Midbrain (tissue), 1 donor: ENCODE results near the gene KCNK15.
"Not testable (repeated sequence)": the region's sequence is repeated elsewhere in the genome, so short reads cannot be mapped to it uniquely, and the experiment has no call there.

Source experiments
- DNase-seq: peaks from one replicate; lab custom pipeline; 2025; lab: John Stamatoyannopoulos, UW

Gene KCNK15

DNA sequence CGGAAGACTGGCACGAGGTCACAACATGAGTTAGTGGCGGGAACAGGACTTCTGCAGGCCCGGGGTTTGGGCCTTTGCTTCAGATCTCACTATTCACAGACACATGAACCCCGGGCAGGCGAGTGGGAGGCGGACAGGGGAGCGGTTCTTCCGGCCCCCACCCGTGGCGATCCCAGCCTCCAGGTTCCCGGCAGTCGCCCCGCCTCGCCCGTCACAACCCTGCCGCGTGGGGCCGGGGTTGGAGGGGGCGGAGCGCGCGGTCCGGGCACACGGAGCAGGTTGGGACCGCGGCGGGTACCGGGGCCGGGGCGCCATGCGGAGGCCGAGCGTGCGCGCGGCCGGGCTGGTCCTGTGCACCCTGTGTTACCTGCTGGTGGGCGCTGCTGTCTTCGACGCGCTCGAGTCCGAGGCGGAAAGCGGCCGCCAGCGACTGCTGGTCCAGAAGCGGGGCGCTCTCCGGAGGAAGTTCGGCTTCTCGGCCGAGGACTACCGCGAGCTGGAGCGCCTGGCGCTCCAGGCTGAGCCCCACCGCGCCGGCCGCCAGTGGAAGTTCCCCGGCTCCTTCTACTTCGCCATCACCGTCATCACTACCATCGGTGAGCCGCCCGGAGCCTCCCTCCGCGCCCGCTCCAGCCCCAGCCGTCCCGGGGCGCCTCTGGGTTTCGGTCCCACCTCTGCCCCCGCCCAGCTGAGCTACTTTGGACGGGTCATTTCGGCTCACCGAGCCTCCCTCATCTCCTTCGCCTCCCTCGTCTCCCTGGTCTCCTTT, at the start of gene KCNK15:
Gene KCNK15 (plus strand): TSS at position 268 of the 769 bp plus-strand sequence. CDS start 46 bp downstream, at position 314.
- DNase-seq: no peak

DNA sequence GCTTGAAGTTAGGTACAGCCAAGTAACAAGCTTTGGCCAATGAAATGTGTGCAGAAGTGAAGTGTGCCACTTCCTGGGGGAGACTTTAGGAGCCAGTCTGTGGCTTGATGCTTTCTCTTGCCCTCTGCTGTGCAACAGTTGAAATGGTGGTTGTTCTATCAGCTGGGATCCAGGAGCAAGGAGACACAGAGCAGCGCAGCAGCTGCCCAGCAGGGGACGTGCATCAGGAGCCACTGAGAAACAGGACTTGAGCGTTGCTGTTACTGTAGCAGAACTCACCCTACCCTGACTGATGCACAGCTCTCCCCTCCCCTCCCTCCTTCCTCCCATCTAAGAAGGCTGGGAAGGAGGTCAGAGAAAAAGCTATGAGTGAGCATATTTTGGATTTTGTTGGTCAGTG, 49.4 kb upstream of the KCNK15 start:
- DNase-seq: no peak

DNA sequence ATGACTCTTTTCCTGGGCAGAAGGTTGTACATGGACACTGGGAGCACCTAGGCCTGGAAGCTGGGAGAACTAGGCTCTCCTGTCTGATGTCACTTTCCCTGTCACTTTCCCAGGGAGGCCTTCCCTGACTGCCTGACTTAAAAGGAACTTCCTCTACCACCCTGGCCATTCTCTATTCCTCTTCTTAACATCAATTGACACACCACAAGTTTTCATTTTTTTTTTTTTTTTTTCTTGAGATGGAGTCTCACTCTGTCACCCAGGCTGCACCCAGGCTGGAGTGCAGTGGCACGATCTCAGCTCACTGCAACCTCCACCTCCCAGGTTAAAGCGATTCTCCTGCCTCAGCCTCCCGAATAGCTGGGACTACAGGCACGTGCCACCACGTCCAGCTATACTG, 48.6 kb upstream of the KCNK15 start:
- DNase-seq: not testable (repeated sequence)

DNA sequence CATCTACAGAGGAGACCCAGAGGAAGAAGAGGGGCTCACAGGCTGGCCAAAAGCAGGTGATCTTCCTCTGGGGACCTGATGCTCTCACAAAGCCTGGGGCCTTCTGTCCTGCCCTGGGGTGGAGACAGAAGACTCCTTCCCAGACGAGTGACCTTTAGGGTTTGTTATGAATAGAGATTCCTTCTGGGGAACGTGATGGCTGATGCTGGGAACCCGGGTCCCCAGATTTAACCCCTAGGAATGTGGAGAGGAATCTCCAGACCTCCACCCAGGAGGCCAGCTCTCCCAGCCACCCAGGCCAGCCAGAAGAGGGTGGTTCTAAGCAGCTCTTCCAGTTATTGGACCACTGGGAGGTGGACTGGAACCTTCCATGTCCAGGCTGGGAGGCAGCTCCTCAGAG, 47.3 kb upstream of the KCNK15 start:
- DNase-seq: no peak

DNA sequence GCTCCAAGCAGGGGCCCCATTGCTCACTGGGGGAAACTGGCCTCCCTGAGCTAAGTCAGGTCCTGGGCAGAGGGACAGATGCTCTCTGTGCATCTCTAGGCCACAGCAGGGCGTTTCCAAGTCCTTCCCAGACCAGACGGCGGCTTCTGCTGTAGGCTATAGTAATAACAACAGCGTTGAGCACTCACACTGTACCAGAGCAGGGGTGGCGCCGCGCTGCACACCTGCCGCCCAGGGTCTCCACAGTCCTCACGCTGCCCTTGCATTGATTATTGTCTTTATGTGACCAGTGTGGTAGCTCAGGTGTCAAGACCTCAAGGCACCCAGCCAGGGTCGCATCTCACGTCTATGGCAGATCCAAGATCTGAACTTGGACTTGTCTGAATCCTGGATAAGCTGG, 45.4 kb upstream of the KCNK15 start:
- DNase-seq: no peak

DNA sequence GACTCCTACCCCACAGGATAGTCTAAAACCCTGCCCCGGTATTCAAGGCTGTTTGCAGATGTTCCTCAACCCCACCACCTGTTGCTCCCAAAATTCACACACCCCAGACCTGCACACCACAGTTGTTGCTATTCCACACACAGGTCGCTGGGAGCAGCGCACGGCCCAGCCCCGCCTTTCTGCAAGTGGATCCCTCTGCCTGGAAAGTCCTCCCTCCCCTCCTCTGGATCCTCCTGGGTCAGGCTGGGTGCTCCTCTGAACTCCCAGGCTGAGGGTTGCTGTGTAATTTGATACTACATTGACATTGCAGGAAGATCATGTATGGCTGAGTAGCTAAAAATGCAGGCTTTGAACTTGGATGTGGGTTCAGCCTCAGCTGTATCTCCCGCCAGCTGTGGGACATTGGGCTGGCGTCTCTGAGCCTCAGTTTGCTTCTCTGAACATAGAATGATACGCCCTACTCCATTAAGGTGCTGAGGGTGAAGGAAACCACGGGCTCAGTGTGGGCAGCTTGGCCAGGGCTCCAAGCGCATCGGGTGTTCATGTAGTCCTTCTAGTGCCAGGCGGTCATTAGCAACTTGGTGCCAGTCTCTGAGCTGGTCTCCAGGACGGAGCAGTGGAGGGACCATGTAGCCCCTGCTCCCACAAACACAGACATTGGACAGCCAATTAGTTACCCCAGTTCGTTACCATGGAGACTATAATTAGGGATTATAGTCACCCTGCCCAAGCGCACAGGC, 44.4 kb upstream of the KCNK15 start:
- no peak for DNase-seq

DNA sequence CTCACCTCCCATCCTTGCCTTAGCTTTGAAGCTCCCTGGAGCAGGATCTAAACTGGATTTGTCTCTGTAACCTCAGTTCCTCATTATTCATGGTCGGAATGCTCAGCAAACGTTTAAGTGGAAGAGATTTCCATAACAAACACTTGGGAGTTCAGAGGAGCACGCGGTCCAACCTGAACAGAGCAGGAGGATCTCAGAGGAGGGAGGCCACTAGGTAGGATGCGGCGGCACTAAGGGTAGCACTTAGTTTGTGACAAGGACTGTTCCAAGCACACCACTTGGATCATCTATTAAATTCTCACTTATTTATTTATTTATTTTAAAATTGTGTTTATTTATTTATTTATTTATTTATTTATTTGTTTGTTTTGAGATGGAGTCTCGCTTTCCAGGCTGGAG, 43.8 kb upstream of the KCNK15 start:
- DNase-seq: no peak

DNA sequence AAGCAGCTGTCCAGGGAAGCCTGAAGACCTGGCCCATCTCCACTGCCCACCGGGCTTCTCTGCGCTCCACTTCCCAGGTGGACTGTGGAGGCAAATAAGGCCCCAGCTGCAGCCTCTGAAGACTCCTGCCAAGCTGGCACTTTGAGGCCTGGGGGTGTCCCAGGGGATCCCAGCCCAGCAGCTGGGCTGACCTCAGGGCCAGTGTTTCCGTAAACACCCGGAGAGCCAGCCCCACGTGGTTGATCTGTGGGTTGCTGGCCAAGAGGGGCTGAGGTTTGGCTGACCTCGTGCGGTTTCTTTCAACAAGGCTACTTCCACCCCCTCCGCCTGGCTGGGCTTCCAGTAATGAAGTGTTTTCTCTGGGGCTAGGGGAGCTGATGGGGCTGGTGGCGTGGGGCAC, 42.9 kb upstream of the KCNK15 start:
- peak; percentile 92 for DNase-seq

DNA sequence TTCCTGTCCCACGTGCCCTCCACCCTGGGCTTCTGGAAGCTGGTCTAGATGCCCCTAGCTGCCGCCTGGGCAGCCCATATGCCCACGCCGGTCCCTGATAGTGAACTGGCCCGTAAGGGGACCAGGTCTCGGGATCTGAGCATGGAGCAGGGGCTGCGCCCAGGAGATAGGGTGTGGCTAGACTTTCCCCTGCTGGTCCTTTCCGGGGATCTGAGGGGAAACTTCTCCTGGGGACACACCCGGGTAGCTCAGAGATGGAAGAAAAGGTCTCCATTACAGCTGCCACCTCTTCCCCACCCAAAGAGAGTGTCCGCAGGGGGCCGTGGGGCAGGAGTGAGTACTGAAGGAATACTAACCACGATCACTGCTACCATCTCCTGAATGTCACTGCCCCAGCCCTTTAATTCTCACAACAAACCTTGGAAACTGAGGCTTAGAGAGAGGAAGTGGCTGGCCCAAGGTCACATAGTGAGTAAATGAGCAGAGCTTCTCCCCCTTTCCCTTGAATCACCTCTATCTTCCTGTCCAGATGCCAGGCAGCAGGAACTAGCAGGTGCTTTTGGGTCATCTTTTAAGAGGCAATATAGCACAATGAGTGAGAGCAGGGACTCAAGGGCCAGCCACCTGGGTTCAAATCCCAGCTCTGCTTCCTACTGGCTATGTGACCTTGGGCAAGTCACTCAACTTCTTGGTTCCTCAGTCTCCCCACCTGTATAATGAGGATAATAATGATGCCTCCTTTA, 42.3 kb upstream of the KCNK15 start:
- DNase-seq: no peak

DNA sequence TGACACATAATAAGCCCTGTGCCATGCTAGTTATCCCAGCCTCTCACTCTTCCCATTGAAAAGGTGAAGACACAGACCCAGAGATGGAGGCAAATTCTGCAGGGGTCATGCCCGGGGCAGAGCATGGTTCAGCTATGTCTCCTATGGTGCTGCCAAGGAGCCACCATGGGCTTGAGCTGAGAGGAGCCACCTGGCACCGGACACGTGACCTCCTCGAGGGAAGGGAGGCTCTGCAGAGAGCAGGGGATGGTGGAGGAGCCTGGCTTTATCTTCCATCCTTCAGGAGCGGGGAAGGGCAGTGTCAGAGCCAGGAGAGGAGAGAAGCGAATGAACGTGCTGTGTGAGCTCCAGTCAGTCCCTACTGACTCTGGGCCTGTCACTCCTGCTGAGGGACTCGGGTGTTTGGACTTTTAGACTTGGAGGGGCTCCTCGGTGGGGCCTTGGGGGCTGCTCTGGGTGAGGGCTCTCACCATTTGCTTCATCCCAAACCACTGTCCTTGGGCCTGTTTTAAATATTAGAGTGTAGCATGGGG, 41.6 kb upstream of the KCNK15 start:
- DNase-seq: no peak

DNA sequence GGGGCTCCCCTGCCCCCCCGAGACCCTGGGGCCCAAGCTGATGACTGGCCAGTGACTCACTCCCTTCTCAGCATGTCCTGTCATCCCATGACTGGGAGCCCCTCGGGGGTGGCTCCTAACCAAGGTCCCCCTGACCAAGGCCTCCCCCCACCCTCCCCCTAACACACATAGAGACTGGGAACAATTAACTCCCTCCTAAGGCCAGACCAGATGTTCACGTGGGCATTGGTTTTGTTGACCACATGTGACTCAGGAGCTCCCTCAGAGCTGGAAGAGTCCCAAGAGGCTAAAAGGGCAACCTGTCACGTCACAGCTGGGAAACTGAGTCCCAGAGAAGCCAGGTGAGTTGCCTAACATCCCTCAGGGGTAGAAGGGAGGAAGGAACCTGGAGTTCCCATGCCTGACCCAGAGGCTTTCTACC, 41.1 kb upstream of the KCNK15 start:
- no peak for DNase-seq

DNA sequence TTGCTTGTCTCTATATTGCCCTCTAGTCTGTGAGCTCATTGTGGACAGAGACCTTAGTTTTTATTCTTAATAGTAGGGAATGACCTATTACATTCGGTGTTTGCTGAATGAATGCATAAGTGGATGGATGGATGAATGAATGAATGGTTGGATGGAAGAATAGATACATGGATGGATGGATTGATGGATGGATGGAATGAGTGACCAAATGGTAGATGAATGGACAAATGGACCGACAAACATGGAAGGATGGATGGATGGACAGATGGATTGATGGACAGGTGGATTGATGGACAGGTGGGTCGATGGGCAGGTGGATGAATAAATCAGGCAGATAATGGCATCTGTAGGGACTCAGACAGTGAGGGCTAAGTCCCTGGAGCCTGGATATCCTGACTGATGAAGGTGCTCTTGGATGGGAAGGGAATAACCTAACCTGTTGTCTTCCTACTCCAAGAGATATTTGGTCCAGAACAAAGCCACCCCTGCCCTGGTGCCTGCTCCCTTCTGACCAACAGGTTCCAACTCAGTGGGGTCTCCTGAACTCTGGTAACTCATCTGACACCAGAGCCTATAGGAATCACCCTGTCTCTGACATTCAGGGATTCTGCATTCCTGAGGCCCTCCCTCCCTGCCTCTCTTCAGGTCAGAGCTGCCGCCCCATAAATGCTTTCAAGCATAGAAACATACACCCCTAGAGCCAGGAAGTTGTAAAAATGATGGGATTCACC, 40.1 kb upstream of the KCNK15 start:
- no peak for DNase-seq

DNA sequence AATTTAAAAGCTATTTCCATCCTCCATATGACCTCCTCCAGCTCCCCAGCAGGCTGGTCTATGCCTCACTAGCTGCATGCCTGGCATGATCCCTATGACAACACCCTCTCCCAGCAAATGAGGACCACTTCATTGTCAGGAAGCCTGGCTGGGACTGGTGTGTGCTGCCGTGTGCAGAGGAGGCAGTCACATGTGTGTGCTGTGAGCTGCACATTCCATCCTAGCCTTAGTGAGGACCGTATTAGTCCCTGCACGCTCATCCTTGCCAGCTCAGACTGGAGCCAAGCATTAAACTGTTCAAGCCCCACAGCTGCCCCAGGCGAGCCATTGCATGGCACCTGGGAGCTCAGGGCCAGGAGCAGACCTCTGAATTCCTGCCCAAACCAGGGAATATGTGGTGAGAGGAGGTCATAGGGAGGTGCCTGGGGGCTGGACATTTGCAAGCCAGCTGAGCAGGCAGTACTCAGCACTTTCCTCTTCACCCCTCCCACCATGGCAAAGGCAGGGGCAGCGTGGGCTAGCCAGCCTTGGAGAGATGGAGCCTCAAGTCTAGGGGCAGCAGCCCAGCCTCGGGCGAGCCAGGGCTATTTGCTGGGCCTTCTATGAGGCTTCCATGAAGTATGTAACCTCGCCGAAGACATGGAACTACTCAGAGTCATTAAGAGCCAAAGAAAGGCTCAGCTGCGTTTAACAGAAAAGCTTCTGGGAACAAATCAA, 39.2 kb upstream of the KCNK15 start:
- DNase-seq: no peak

DNA sequence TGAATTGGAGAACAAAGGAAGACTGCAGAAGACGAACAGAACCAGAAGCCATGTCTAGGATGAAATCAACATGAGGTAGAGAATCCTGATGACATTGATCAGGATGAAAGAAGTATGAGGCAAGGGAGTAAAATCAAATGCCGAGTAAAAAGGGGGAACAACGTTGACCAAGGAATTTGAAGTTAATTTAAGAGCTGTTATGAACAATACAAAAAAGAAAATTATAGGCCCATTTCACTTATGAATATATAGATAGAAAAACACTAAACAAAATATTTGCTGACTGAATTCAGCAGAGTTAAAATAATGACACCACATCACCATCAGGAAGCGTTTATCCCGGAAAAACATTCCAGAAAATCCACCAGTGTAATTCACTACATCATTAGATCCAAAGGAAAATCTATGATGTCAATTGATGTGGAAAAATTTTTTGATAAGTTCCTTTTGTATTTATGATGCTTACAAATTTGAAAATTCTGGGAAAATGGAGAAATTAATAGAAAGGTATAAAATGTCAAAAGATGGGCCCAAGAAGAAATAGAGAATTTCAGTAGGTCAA, 38.6 kb upstream of the KCNK15 start:
- no peak for DNase-seq

DNA sequence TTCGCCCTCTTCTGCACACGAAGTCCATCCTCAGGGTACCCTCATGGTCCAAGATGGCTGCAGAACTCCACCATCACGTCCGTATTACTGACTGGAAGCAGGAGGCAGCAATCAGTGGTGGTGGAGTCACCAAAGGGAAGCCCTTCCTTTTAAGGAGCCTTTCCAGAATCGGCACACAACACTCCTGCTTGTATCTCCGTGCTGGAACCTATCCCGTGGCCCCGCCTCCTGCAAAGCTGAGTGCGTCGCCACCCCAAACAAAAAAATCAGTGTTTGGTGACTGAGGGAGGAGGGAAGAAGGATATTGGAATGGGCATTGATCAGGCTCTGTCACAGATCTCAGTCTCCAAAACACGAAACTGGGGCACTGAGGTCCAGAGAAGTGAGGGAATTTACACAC, 36.3 kb upstream of the KCNK15 start:
- DNase-seq: no peak

DNA sequence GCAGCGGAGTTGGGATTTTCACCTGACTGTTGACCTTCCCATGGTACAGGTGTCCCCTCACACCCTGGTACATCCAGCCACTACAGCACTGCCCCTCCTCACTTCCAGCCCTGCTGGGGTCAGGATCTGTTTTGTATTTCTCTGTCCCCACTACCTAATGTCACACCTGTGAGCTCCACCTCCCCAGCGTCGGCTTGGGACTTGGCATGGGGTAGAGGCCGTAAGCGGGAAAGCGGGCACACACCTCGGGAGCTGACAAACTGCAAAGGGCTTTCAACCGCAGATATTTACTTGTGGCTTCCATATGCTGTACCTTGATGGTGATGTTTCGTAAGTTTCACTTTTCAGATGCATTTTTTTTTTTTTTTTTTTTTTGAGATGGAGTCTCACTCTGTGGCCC, 35.9 kb upstream of the KCNK15 start:
- no peak for DNase-seq

DNA sequence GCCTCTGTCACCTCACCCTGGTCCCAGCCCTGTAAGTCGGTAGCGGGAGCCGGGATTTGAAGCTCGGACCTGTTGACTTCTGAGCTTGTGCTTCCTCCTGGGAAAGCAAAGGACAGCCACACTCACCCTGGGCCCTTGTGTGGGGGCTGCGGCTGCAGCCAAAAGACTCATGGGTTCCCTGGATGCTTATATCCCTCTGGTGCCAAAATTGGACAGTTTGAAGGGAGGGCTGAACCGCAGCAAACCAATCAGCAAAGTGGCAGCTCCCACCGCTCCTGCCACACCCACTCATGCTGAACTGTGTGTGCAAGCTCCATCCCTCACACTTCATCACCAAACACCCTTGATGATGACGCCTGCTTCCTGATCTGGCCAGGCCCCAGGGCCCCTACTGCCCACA, 34.4 kb upstream of the KCNK15 start:
- no peak for DNase-seq

DNA sequence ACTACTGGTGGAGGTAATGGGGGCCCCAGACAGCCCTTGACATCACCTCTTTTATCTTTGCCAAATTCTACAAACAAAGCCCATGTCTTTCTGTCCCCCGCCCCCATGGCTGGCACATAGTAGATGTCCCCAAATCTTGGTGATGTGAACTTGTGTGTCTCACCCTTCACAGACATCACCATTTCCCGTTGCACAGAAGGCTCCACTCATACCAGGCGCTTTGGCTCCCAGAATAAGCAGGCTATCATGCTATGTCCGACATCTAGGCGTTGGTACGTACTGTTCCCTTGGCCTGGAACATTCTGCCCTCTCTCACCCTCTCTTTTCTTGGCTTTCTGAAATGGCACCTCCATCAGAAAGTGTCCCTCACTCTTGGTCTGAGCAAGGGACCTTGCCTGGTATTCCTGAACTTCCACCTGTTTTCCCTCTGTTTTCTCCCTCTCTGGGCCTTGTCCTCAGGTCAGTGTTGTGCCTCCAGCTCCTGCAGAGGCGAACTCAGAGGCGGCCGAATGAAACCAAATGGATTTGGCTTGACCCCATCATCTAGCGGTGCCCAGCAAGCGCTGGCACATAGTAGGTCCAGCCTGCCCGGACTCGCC, 31.5 kb upstream of the KCNK15 start:
- DNase-seq: no peak

DNA sequence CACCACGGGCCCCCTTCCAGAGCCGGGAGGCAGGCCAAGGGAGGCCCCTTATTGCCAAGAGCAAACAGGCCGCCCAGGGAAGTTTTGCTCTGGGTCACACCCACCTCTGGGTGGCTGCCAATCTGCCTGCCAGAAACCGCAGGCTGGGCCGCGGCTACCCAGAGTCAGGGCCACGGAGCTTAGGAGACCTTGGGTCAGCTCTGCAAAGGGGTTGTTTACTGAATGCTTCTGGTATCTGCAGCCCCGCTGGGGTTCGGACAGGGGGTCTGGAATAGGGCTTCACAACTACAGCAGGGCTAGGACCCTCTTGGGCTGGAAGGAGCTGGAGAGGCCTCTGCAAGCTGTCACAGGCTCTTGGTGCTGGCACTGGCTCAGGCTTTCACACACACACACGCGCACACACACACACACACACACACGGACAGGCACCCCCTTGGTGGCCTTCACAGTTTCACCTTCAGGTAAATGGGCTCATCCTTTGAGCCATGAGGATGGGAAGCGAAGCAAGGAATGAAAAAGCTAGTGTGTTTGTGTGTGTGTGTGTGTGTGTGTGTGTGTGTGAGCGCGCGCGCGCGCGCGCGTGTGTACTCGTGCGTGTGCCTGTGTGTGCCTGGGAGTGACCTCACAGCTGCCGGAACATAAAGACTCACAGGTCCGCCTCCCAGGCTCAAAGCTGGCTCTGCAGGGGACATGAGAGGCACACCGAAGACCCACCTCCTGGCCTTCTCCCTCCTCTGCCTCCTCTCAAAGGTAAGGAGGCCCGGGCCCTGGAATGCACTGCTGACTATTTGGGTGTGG, 30.8 kb upstream of the KCNK15 start, which contains the start of gene CCN5:
Gene CCN5 (plus strand): TSS at position 669 of the 798 bp plus-strand sequence. CDS start 22 bp downstream, at position 691.
- peak; percentile 65 for DNase-seq
